GM13976 (cell line): ENCODE measurements around the gene SLC2A9.
A peak's percentile ranks its signal among the peaks of the same experiment; 100 is the strongest.

Experiments used
- DNase-seq: peaks from one replicate; pipeline ENCODE4 v3.0.0; 2012; ENCODE audit warnings: low spot score
- CTCF ChIP-seq: IDR thresholded peaks from 2 replicates; pipeline ENCODE4 v1.5.1; 2012; ENCODE audit warnings: borderline replicate concordance, mild to moderate bottlenecking; ENCODE audit not compliant: insufficient read depth; ENCODE audit errors: extremely low read depth, missing control alignments, control extremely low read depth
- in situ Hi-C: fragments of 300-500 bp; cut with MboI; formaldehyde crosslinking; loops from one replicate; pipeline ENCODE4 v1.12.0; 2022; ENCODE audit warnings: low sequenced_read_pairs, mixed read lengths, inconsistent platforms; ENCODE audit not compliant: unreplicated experiment

The SLC2A9 gene

GRCh38 chr4:10009861-10010500 is 11.3 kb downstream of the SLC2A9 start:
- in situ Hi-C loops: no loop called here
- no peak for TF ChIP-seq CTCF
- no peak for DNase-seq

- no peak for TF ChIP-seq CTCF
- no peak for DNase-seq
- in situ Hi-C loops: no loop called here
Observed at GRCh38 chr4:10008609-10009005, 12.7 kb downstream of the SLC2A9 start.

- TF ChIP-seq CTCF: no peak
- no peak for DNase-seq
- in situ Hi-C loops: no loop called here
Observed at GRCh38 chr4:10007793-10008608, 13.3 kb downstream of the SLC2A9 start.

GRCh38 chr4:10007436-10007740 is 13.9 kb downstream of the SLC2A9 start:
- no peak for TF ChIP-seq CTCF
- peak; percentile 66 for DNase-seq
- in situ Hi-C loops: no loop called here

GRCh38 chr4:10006601-10007435 is 14.5 kb downstream of the SLC2A9 start:
- TF ChIP-seq CTCF: no peak
- DNase-seq: no peak
- in situ Hi-C loops: no loop called here

GRCh38 chr4:10006231-10006600 is 15.1 kb downstream of the SLC2A9 start:
- DNase-seq: no peak
- in situ Hi-C loops: no loop called here
- no peak for TF ChIP-seq CTCF
